GM10847 (cell line): ENCODE data around the gene ZNF146.

Source experiments
- POLR2A ChIP-seq: IDR thresholded peaks from 2 replicates; pipeline ENCODE4 v1.6.1; 2011; ENCODE audit not compliant: insufficient read length; ENCODE audit errors: extremely low read depth

The ZNF146 gene

GRCh38 chr19:36259211-36259610, 44.3 kb downstream of the ZNF146 start:
- no peak for TF ChIP-seq POLR2A

DNA sequence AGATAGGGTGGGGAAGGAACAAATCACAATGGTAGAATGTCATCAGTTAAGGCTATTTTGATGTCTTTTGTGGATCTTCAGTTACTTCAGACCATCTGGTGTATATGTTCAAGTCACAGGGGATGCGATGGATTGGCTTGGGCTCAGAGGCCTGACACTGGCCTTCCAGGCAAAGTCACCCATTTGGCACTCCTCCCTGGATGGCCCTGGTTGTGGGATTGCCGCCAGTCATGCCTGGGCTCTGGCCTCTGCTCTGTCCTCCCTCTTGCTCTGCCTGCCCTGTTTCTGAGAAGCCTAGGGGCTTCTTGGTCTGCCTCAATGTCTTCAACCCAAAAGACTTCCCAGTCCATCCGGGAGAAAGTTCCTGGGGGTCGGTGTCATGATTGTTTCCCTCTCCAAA, 50.2 kb downstream of the ZNF146 start:
- no peak for TF ChIP-seq POLR2A

DNA sequence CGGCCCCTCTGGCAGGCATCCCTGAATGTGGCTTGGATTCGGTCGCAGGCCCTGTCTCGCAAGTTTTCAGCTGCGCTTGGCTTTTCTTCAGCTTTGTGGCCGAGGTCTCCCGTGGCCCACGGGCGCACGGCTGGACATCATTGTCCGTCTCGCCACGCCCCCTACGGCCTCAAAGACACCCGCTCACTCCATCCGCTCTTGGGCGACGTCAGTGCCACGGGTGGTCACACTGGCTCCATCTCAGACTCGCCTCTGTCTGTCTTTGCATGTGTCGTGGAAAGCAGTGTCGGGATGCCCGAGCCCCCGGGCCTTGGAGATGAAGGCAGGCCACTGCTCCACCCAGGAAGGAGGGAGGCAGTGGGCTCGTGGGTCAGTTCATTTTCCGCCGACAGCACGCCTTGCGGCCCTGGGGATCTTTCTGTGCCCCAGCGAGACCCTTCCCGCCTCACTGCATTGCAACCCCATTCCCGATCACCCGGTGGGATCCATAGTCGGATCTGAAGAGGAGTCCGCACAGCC, 51.0 kb downstream of the ZNF146 start:
- TF ChIP-seq POLR2A = no peak

DNA sequence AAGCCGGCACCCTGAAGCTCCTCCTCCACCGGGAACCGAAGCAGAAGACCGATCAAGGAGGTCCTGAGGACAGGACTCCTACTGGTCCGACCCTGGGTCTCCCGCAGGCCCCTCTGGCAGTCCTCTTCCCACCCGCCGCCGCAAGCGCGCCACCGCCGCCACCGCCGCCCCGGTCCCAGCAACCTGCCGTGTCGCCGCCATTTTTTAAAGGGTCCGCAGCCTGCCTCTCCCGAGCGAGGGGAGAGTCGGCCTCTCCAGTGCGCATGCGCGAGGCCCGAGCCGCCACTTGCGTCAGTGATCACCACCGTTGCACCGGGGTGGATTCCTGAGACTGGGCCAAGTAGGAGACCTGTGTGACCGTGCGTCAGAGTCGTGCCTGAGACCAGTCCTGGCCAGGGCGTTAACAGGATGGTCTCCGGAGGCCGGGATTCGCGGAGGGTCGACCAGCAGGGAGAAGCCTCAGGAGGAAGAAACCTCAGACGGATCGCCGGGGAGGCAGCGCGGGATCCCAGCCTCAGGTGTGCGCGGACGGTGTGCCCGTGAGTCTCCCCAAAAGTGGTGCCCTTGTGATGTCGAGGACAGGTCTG, 51.6 kb downstream of the ZNF146 start:
- TF ChIP-seq POLR2A = no peak

DNA sequence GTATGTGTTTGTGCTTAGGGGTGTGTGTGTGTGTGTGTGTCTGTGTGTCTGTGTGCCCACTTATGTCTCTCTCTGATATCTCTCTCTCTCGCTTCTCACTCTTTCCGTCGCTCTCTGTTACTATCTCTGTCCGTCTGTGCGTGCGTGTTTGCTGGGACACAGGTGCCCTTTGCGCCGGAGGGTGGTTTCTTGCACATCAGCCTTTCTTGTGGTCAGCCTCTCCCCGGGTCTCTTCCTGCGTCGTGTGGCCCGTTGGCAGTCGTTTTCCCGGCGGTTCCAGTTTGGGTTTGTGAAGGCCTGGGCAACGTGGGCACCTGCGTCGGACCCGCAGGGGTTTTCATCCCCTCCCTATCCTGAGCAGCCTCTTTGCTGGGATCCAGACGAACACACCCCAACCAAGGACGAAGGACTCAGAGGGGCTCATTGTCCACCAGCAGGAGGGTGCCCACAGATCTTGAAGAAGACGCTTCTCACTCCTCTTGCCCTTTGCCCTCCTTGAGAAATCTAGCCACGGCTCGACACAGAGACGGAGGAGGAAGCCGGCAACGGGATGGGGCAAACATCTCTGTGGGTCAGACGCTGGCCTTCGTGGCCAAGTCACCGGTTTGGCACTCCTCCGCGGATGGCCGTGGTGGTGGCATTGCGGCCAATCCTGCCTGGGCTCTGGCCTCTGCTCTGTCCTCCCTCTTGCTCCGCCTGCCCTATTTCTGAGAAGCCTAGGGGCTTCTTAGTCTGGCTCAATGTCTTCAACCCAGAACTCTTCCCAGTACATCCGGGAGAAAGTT, 52.3 kb downstream of the ZNF146 start:
- no peak for TF ChIP-seq POLR2A
